ENCODE measurements around the gene RAD52.
"Not testable (repeated sequence)": the region's sequence is repeated elsewhere in the genome, so short reads cannot be mapped to it uniquely, and the experiment has no call there.

The RAD52 gene

GRCh38 chr12:966724-967123, 17.2 kb upstream of the RAD52 start:
- FAIRE-seq = no peak

GRCh38 chr12:958588-959123, 9.2 kb upstream of the RAD52 start:
- no peak for FAIRE-seq

- no peak for FAIRE-seq
Observed at GRCh38 chr12:955939-956338, 6.4 kb upstream of the RAD52 start.

- no peak for FAIRE-seq
Observed at GRCh38 chr12:954741-955140, 5.2 kb upstream of the RAD52 start.

- FAIRE-seq = no peak
Observed at GRCh38 chr12:953776-954175, 4.3 kb upstream of the RAD52 start.

GRCh38 chr12:951176-951575, 1.7 kb upstream of the RAD52 start:
- no peak for FAIRE-seq

- no peak for FAIRE-seq
Observed at GRCh38 chr12:948238-948637, 1.3 kb downstream of the RAD52 start.

- no peak for FAIRE-seq
Observed at GRCh38 chr12:946631-947030, 2.9 kb downstream of the RAD52 start.

GRCh38 chr12:946212-946611, 3.3 kb downstream of the RAD52 start:
- FAIRE-seq = no peak

- FAIRE-seq = no peak
Observed at GRCh38 chr12:944211-944610, 5.3 kb downstream of the RAD52 start.

GRCh38 chr12:943051-943450, 6.4 kb downstream of the RAD52 start:
- FAIRE-seq = no peak

GRCh38 chr12:938810-939209, 10.7 kb downstream of the RAD52 start:
- FAIRE-seq = no peak

GRCh38 chr12:936377-937345, 12.8 kb downstream of the RAD52 start:
- FAIRE-seq = no peak

- not testable (repeated sequence) for FAIRE-seq
Observed at GRCh38 chr12:935891-936290, 13.6 kb downstream of the RAD52 start.

- no peak for FAIRE-seq
Observed at GRCh38 chr12:931591-931990, 17.9 kb downstream of the RAD52 start.

GRCh38 chr12:931060-931459, 18.4 kb downstream of the RAD52 start:
- FAIRE-seq = no peak

- no peak for FAIRE-seq
Observed at GRCh38 chr12:926641-927040, 22.9 kb downstream of the RAD52 start.

- no peak for FAIRE-seq
Observed at GRCh38 chr12:922285-922684, 27.2 kb downstream of the RAD52 start.

- FAIRE-seq = no peak
Observed at GRCh38 chr12:920676-921075, 28.8 kb downstream of the RAD52 start.

GRCh38 chr12:916712-917445, 32.6 kb downstream of the RAD52 start:
- FAIRE-seq = no peak

- FAIRE-seq = no peak
Observed at GRCh38 chr12:916240-916639, 33.3 kb downstream of the RAD52 start.

GRCh38 chr12:915090-915489, 34.4 kb downstream of the RAD52 start:
- no peak for FAIRE-seq

GRCh38 chr12:913919-914698, 35.4 kb downstream of the RAD52 start:
- FAIRE-seq = no peak

All from G401.6 (cell line).